Measurements from ENCODE around the gene ERMP1.
A peak's percentile ranks its signal among the peaks of the same experiment; 100 is the strongest.
"Not testable (repeated sequence)": the region's sequence is repeated elsewhere in the genome, so short reads cannot be mapped to it uniquely, and the experiment has no call there.

The ERMP1 gene

GRCh38 chr9:5832538-5833529 lies at the start of gene ERMP1:
Gene ERMP1 (minus strand): TSS chr9:5833117. CDS start chr9:5833027, 90 bp downstream.
- H3K4me3 ChIP-seq (ENCODE audit: low read depth in 1 of 2, low read length in 2 of 2): peak within 1 kb of the TSS; percentile 91 to 96
- no peaks in the 10 kb centered on the region for H3K27me3 ChIP-seq (ENCODE audit: control insufficient read depth in 1 of 2, insufficient read depth in 2 of 2, low read length in 2 of 2)
- peaks cover 25 to 28% of the 10 kb centered on the region in 2 donors for H3K4me1 ChIP-seq (ENCODE audit: control insufficient read depth in 1 of 2, insufficient read depth in 2 of 2, low read length in 2 of 2)
- H3K9ac ChIP-seq (ENCODE audit: low read depth in 1 of 2, low read length in 2 of 2): peak within 1 kb of the TSS; percentile 74 to 79
- no peaks in the 10 kb centered on the region for H3K36me3 ChIP-seq (ENCODE audit: control insufficient read depth in 1 of 2, insufficient read depth in 2 of 2, low read length in 2 of 2)
- peak within 1 kb of the TSS; percentile 78 for H3K27ac ChIP-seq (ENCODE audit: low read depth, low read length)
- H3K9me3 ChIP-seq (ENCODE audit: control insufficient read depth in 1 of 2, low read length in 2 of 2): no peaks in the 10 kb centered on the region

- H3K4me3 ChIP-seq (ENCODE audit: low read depth in 1 of 2, low read length in 2 of 2); H3K9me3 ChIP-seq (ENCODE audit: control insufficient read depth in 1 of 2, low read length in 2 of 2); H3K9ac ChIP-seq (ENCODE audit: low read depth in 1 of 2, low read length in 2 of 2); H3K27me3 ChIP-seq (ENCODE audit: control insufficient read depth in 1 of 2, insufficient read depth in 2 of 2, low read length in 2 of 2); H3K36me3 ChIP-seq (ENCODE audit: control insufficient read depth in 1 of 2, insufficient read depth in 2 of 2, low read length in 2 of 2); H3K4me1 ChIP-seq (ENCODE audit: control insufficient read depth in 1 of 2, insufficient read depth in 2 of 2, low read length in 2 of 2); H3K27ac ChIP-seq (ENCODE audit: low read depth, low read length): not testable (repeated sequence)
Measured at GRCh38 chr9:5882244-5883012, 49.5 kb upstream of the ERMP1 start.

- Histone ChIP-seq H3K27ac (ENCODE audit: low read depth, low read length) (no peak overlapping the region), H3K9me3 (ENCODE audit: control insufficient read depth in 1 of 2, low read length in 2 of 2) (no peaks in the 10 kb centered on the region), H3K27me3 (ENCODE audit: control insufficient read depth in 1 of 2, insufficient read depth in 2 of 2, low read length in 2 of 2) (no peaks in the 10 kb centered on the region), H3K4me3 (ENCODE audit: low read depth in 1 of 2, low read length in 2 of 2) (no peak overlapping the region), H3K36me3 (ENCODE audit: control insufficient read depth in 1 of 2, insufficient read depth in 2 of 2, low read length in 2 of 2) (no peaks in the 10 kb centered on the region), H3K9ac (ENCODE audit: low read depth in 1 of 2, low read length in 2 of 2) (no peak overlapping the region), H3K4me1 (ENCODE audit: control insufficient read depth in 1 of 2, insufficient read depth in 2 of 2, low read length in 2 of 2) (no peaks in the 10 kb centered on the region)
Measured at GRCh38 chr9:5879419-5880181, 46.7 kb upstream of the ERMP1 start.

- Histone ChIP-seq H3K27ac (ENCODE audit: low read depth, low read length) (no peak overlapping the region), H3K9ac (ENCODE audit: low read depth in 1 of 2, low read length in 2 of 2) (no peak overlapping the region), H3K4me1 (ENCODE audit: control insufficient read depth in 1 of 2, insufficient read depth in 2 of 2, low read length in 2 of 2) (no peaks in the 10 kb centered on the region), H3K27me3 (ENCODE audit: control insufficient read depth in 1 of 2, insufficient read depth in 2 of 2, low read length in 2 of 2) (no peaks in the 10 kb centered on the region), H3K9me3 (ENCODE audit: control insufficient read depth in 1 of 2, low read length in 2 of 2) (no peaks in the 10 kb centered on the region), H3K36me3 (ENCODE audit: control insufficient read depth in 1 of 2, insufficient read depth in 2 of 2, low read length in 2 of 2) (no peaks in the 10 kb centered on the region), H3K4me3 (ENCODE audit: low read depth in 1 of 2, low read length in 2 of 2) (no peak overlapping the region)
Measured at GRCh38 chr9:5876711-5877110, 43.8 kb upstream of the ERMP1 start.

GRCh38 chr9:5876026-5876425 lies 43.1 kb upstream of the ERMP1 start:
- Histone ChIP-seq H3K27me3 (ENCODE audit: control insufficient read depth in 1 of 2, insufficient read depth in 2 of 2, low read length in 2 of 2) (no peaks in the 10 kb centered on the region), H3K9ac (ENCODE audit: low read depth in 1 of 2, low read length in 2 of 2) (no peak overlapping the region), H3K36me3 (ENCODE audit: control insufficient read depth in 1 of 2, insufficient read depth in 2 of 2, low read length in 2 of 2) (no peaks in the 10 kb centered on the region), H3K27ac (ENCODE audit: low read depth, low read length) (no peak overlapping the region), H3K9me3 (ENCODE audit: control insufficient read depth in 1 of 2, low read length in 2 of 2) (no peaks in the 10 kb centered on the region), H3K4me3 (ENCODE audit: low read depth in 1 of 2, low read length in 2 of 2) (no peak overlapping the region), H3K4me1 (ENCODE audit: control insufficient read depth in 1 of 2, insufficient read depth in 2 of 2, low read length in 2 of 2) (no peaks in the 10 kb centered on the region)

- no peaks in the 10 kb centered on the region for H3K36me3 ChIP-seq (ENCODE audit: control insufficient read depth in 1 of 2, insufficient read depth in 2 of 2, low read length in 2 of 2)
- H3K9ac ChIP-seq (ENCODE audit: low read depth in 1 of 2, low read length in 2 of 2): no peak overlapping the region
- no peak overlapping the region for H3K27ac ChIP-seq (ENCODE audit: low read depth, low read length)
Measured at GRCh38 chr9:5874048-5874447, 41.1 kb upstream of the ERMP1 start.

GRCh38 chr9:5873439-5873838 lies 40.5 kb upstream of the ERMP1 start:
- Histone ChIP-seq H3K4me1 (ENCODE audit: control insufficient read depth in 1 of 2, insufficient read depth in 2 of 2, low read length in 2 of 2) (no peaks in the 10 kb centered on the region), H3K9me3 (ENCODE audit: control insufficient read depth in 1 of 2, low read length in 2 of 2) (no peaks in the 10 kb centered on the region), H3K9ac (ENCODE audit: low read depth in 1 of 2, low read length in 2 of 2) (no peak overlapping the region), H3K27me3 (ENCODE audit: control insufficient read depth in 1 of 2, insufficient read depth in 2 of 2, low read length in 2 of 2) (no peaks in the 10 kb centered on the region), H3K36me3 (ENCODE audit: control insufficient read depth in 1 of 2, insufficient read depth in 2 of 2, low read length in 2 of 2) (no peaks in the 10 kb centered on the region), H3K4me3 (ENCODE audit: low read depth in 1 of 2, low read length in 2 of 2) (no peak overlapping the region), H3K27ac (ENCODE audit: low read depth, low read length) (no peak overlapping the region)

More at GRCh38 chr9:5874048-5874447, 41.1 kb upstream of the ERMP1 start:
- Histone ChIP-seq H3K9me3 (ENCODE audit: control insufficient read depth in 1 of 2, low read length in 2 of 2) (no peaks in the 10 kb centered on the region), H3K4me3 (ENCODE audit: low read depth in 1 of 2, low read length in 2 of 2) (no peak overlapping the region), H3K27me3 (ENCODE audit: control insufficient read depth in 1 of 2, insufficient read depth in 2 of 2, low read length in 2 of 2) (no peaks in the 10 kb centered on the region), H3K4me1 (ENCODE audit: control insufficient read depth in 1 of 2, insufficient read depth in 2 of 2, low read length in 2 of 2) (no peaks in the 10 kb centered on the region)

- no peaks in the 10 kb centered on the region for H3K27me3 ChIP-seq (ENCODE audit: control insufficient read depth in 1 of 2, insufficient read depth in 2 of 2, low read length in 2 of 2)
- no peaks in the 10 kb centered on the region for H3K36me3 ChIP-seq (ENCODE audit: control insufficient read depth in 1 of 2, insufficient read depth in 2 of 2, low read length in 2 of 2)
- no peaks in the 10 kb centered on the region for H3K4me1 ChIP-seq (ENCODE audit: control insufficient read depth in 1 of 2, insufficient read depth in 2 of 2, low read length in 2 of 2)
- H3K27ac ChIP-seq (ENCODE audit: low read depth, low read length): no peak overlapping the region
- H3K9me3 ChIP-seq (ENCODE audit: control insufficient read depth in 1 of 2, low read length in 2 of 2): no peaks in the 10 kb centered on the region
- no peak overlapping the region for H3K9ac ChIP-seq (ENCODE audit: low read depth in 1 of 2, low read length in 2 of 2)
- no peak overlapping the region for H3K4me3 ChIP-seq (ENCODE audit: low read depth in 1 of 2, low read length in 2 of 2)
Measured at GRCh38 chr9:5872511-5872910, 39.6 kb upstream of the ERMP1 start.

GRCh38 chr9:5871785-5872184 lies 38.9 kb upstream of the ERMP1 start:
- no peaks in the 10 kb centered on the region for H3K36me3 ChIP-seq (ENCODE audit: control insufficient read depth in 1 of 2, insufficient read depth in 2 of 2, low read length in 2 of 2)

More at GRCh38 chr9:5871785-5872184, 38.9 kb upstream of the ERMP1 start:
- H3K4me3 ChIP-seq (ENCODE audit: low read depth in 1 of 2, low read length in 2 of 2): no peak overlapping the region
- no peaks in the 10 kb centered on the region for H3K27me3 ChIP-seq (ENCODE audit: control insufficient read depth in 1 of 2, insufficient read depth in 2 of 2, low read length in 2 of 2)
- H3K4me1 ChIP-seq (ENCODE audit: control insufficient read depth in 1 of 2, insufficient read depth in 2 of 2, low read length in 2 of 2): no peaks in the 10 kb centered on the region
- no peak overlapping the region for H3K27ac ChIP-seq (ENCODE audit: low read depth, low read length)
- H3K9ac ChIP-seq (ENCODE audit: low read depth in 1 of 2, low read length in 2 of 2): no peak overlapping the region
- H3K9me3 ChIP-seq (ENCODE audit: control insufficient read depth in 1 of 2, low read length in 2 of 2): no peaks in the 10 kb centered on the region
